Bronchial epithelial cell (primary cell): Measurements from ENCODE around the gene TRUB2. TPM values are rescaled to one million over a fixed set of nuclear protein-coding genes. Genes with fewer than 3 reads are reported as not detected.

Experiments used
- DNase-seq: peaks from one replicate; pipeline ENCODE4 v3.0.0-alpha.2; 2010; ENCODE audit warnings: low read depth
- FAIRE-seq: peaks from 2 replicates; lab custom pipeline; 2011; peaks lifted over from hg19 to GRCh38; lab: Jason Lieb, UNC
- H3K27me3 ChIP-seq: 2 replicates; pipeline ENCODE4 v1.5.1; 2011; ENCODE audit warnings: low read length; ENCODE audit not compliant: control insufficient read depth, insufficient read depth
- H3K36me3 ChIP-seq: 2 replicates; pipeline ENCODE4 v1.5.1; 2011; ENCODE audit warnings: low read length; ENCODE audit not compliant: control insufficient read depth, insufficient read depth
- H3K4me3 ChIP-seq: 2 replicates; pipeline ENCODE4 v1.5.1; 2011; ENCODE audit warnings: mild to moderate bottlenecking, low read depth, low read length, control low read depth
- CTCF ChIP-seq: IDR thresholded peaks from 2 replicates; pipeline ENCODE4 v1.5.1; 2011; ENCODE audit warnings: mild to moderate bottlenecking, moderate library complexity, low read length, control low read depth, inconsistent platforms; ENCODE audit not compliant: insufficient read depth, severe bottlenecking
- total RNA-seq: library from RNA; depleted of rRNA; stranded (reverse); fragments of >200 nt; gene quantifications from 2 replicates; pipeline ENCODE4 v1.2.1, GENCODE V29; 2014

The TRUB2 gene
- total RNA-seq, 1 donor from 2014 or later = 19.2 TPM

- TF ChIP-seq CTCF = no peak
- no peaks in the 10 kb centered on the region for H3K36me3 ChIP-seq
- no peak for FAIRE-seq
- no peak for DNase-seq
- no peak overlapping the region for H3K4me3 ChIP-seq
- H3K27me3 ChIP-seq = no peaks in the 10 kb centered on the region
Observed at GRCh38 chr9:128292009-128292408, 30.2 kb downstream of the TRUB2 start.

- H3K27me3 ChIP-seq = no peaks in the 10 kb centered on the region
- H3K4me3 ChIP-seq = no peak overlapping the region
- DNase-seq (no peak), FAIRE-seq (no peak)
- peaks cover 7% of the 10 kb centered on the region for H3K36me3 ChIP-seq
- TF ChIP-seq CTCF = no peak
Observed at GRCh38 chr9:128288273-128289004, 33.8 kb downstream of the TRUB2 start.

- Histone ChIP-seq H3K36me3 (peaks cover 7% of the 10 kb centered on the region), H3K27me3 (no peaks in the 10 kb centered on the region), H3K4me3 (no peak overlapping the region)
- DNase-seq = no peak
- TF ChIP-seq CTCF = no peak
- FAIRE-seq = no peak
Observed at GRCh38 chr9:128286440-128286839, 35.8 kb downstream of the TRUB2 start.

GRCh38 chr9:128285033-128285784 lies 37.0 kb downstream of the TRUB2 start:
- Histone ChIP-seq H3K4me3 (no peak overlapping the region), H3K27me3 (no peaks in the 10 kb centered on the region), H3K36me3 (peaks cover 7% of the 10 kb centered on the region)
- FAIRE-seq (no peak), DNase-seq (no peak)
- no peak for TF ChIP-seq CTCF

GRCh38 chr9:128282500-128282899 lies 39.7 kb downstream of the TRUB2 start:
- FAIRE-seq (no peak), DNase-seq (no peak)
- Histone ChIP-seq H3K4me3 (no peak overlapping the region), H3K27me3 (no peaks in the 10 kb centered on the region), H3K36me3 (peaks cover 7% of the 10 kb centered on the region)
- TF ChIP-seq CTCF = no peak
